Activated T-helper 9 cell treated with anti-CD3 and anti-CD28 coated beads, Interleukin-2, amount 50 U/mL, for 16 hours (primary cell): ENCODE data around the gene URAD.
"Not testable (repeated sequence)": the region's sequence is repeated elsewhere in the genome, so short reads cannot be mapped to it uniquely, and the experiment has no call there.

Experiments
- DNase-seq: peaks from one replicate; pipeline ENCODE4 v3.0.0-alpha.2; 2020; ENCODE audit warnings: low read depth

The URAD gene

GRCh38 chr13:27988520-27988919 lies at the start of gene URAD:
TSS of gene URAD (minus strand) at chr13:27988693. CDS start at chr13:27988637, 56 bp downstream.
- DNase-seq, result no peak

GRCh38 chr13:28037399-28037798 lies 48.9 kb upstream of the URAD start:
- DNase-seq, result no peak

- DNase-seq, result no peak
These were observed 46.8 kb upstream of the URAD start for GRCh38 chr13:28035146-28035782.

GRCh38 chr13:28033894-28034655 lies 45.6 kb upstream of the URAD start:
- no peak for DNase-seq

GRCh38 chr13:28032438-28032837 lies 43.9 kb upstream of the URAD start:
- not testable (repeated sequence) for DNase-seq

- no peak for DNase-seq
These were observed 43.4 kb upstream of the URAD start for GRCh38 chr13:28031896-28032288.

DNA sequence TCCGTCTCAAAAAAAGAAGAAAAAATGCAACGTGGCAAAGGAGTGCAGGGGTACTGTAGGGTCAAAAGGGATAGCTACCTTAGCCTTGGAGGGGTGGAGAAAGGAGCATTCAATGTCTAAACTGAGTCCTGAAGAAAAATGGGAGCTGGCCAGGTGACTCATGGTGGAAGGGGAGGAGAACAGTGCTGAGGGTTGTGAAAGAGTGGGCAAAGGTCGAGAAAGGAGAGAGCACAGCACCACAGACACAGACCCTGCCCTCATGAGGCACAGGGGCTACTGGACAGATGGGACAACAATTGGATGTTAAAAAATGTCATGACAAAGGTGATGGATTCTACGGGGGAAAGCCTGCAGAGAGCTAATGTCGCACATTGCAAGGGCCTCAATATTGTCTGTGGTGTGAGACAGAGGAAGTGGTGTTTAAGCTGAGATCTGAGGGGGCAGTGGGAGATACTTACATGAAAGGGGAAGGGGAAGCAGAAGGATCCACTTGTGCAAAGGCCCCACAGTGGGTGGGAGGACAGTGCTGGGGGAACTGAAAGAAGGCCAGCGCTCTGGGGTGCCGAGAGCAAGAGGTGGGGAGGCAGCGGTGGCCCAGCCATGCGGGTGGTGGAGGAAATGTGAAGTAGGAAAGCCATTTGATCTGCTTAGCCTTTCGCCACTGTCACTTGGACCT lies 42.9 kb upstream of the URAD start:
- no peak for DNase-seq

DNA sequence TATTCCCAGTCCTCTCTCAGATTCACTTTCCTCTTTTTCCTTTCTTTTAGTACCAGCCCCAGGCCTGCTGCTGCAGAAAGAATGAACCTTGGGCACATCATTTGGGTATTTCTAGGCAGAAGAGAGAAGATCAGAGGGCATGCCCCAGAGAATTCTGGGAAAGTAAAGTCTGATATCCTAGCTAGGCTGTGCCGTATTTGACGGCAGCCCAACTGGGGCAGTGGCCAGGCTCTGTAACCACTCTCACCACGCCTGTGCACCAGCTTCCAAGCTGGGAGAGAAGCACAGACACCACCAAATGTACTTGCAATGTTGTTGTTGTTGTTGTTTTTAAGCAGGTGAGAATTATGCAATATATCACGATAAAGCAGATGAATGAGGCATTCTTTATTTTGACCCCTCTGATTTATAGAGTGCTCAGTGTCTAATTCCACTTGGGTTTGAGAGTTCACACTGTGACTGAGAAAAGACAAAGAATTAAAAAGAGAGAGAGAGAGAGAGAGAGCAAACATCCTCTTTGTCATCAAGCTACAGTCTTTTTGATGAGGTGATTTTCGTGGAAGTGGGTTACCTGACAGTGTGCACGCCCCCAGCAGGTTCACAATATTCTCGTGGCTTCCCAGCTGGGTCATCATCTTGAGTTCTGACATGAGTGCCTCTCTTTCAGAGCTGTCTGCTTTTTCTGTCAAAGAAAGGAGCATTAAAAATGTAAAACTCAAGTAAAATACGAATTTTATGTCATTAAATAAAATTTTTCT lies 39.3 kb upstream of the URAD start:
- DNase-seq, result no peak

DNA sequence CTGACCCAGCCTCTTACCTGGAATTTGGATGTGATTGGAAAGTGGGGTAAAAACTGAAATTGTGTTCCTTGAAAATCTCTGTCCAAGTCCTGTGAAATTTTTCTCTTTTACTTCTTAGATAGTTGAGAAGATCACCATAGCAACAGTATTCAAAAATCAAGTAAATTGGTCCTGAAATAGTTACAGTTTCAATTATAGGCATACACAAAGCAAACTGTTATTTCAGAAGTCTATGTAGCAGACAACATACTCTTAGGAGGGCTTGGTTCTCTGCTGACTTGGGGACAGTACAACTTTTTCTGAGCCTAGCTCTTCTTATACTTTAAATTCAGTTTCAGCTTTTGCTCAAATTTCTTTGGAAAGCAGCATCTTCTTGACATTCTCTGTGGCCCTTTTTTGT lies 38.6 kb upstream of the URAD start:
- DNase-seq, result no peak

GRCh38 chr13:28026508-28026907 lies 38.0 kb upstream of the URAD start:
- no peak for DNase-seq

GRCh38 chr13:28022848-28023518 lies 34.5 kb upstream of the URAD start:
- no peak for DNase-seq

DNA sequence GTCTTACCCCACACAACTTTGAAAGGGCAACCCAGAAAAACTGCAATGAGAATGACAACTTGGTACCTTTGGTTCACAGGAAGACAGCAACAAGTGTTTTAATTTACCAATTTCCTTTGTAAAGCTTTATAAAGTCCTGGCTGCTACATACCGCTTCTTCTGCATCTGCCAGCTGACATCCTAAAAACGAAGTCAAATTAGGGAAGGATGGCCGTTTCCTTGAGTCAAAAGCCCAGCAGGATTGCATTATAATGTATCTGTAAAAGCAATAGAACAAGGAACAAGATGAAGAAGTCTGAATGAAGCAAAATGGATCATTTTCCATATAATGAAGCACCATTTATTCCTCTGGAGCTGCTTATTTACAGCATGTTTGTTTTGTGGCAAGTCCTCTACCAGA lies 25.8 kb upstream of the URAD start:
- DNase-seq, result no peak

GRCh38 chr13:28013482-28013881 lies 25.0 kb upstream of the URAD start:
- no peak for DNase-seq

- no peak for DNase-seq
These were observed 24.4 kb upstream of the URAD start for GRCh38 chr13:28012896-28013295.

DNA sequence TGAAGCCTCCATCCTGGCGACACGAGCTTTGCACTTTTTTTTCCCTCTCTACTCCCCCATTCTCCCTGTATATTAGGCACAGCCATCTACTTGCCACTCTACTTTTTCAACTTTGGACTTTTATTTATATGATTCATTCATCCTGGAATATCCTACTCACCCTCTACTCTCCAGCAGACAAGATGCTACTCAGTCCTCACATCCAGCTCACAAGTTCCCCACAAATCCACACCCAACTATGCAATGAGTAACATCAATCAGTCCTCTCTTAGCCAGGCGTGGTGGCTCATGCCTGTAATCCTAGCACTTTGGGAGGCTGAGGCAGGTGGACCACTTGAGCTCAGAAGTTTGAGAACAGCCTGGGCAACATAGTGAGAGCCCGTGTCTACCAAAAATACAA lies 23.9 kb upstream of the URAD start:
- no peak for DNase-seq

GRCh38 chr13:28010046-28010445 lies 21.6 kb upstream of the URAD start:
- DNase-seq, result no peak

- not testable (repeated sequence) for DNase-seq
These were observed 16.5 kb upstream of the URAD start for GRCh38 chr13:28005016-28005415.

- no peak for DNase-seq
These were observed 14.6 kb upstream of the URAD start for GRCh38 chr13:28002886-28003698.

DNA sequence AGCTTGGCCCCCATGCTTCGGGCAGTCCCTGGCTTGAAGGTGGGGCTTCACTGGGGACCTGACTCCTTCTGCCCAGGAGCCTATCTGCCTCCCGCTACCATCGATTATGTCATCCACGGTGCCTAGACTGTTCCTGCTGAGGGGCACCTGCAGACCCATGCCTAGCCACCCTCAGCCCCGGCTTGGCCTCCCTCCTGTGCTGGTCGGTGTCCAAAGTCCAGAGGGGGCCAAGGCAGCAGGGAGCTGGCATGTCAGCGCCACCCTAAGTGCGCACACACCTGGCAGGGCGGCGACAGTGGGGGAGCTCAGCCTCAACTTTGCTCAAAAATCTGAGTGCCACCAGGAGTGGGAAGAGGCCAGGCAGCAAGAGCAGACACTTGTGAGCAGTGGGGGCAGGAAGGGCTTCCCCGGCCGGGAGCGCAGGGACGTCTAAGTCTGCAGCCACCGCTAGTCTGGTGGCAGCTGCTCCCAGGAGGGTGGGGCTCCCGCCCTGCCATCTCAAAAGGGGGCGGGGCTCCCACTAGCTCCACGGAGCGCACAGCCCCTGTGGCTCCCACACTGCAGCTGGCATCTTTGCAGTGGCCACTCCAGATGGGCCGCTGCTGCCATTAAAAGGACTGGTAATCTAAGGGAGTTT lies 13.5 kb upstream of the URAD start:
- DNase-seq, result no peak

- DNase-seq, result no peak
These were observed 12.6 kb upstream of the URAD start for GRCh38 chr13:28001049-28001448.

DNA sequence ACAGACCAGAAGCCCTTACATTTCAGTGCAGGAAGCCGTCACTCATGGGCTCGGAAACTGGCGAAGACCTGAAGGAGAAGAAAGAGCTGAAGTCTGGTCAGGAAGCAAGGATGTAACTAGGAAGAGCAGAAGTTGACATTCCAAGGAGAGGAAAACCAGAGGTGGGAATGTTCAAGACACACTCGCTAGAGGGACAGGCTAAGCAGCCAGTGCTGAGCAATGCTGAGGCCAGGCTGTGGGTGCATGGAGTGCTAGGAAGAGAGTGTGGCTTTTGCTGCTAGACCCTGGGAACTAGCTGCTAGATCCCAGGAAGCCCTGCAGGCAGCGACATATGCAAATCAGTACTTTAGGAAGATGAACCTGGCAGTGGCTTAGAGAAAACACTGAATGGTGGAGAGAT lies 12.1 kb upstream of the URAD start:
- no peak for DNase-seq
